Naive thymus-derived CD4-positive, alpha-beta T cell (primary cell): Measurements from ENCODE around the gene ALDH4A1. TPM values are rescaled to one million over a fixed set of nuclear protein-coding genes. Genes with fewer than 3 reads are reported as not detected.

Experiments used
- ATAC-seq: fragments of 150-1000 bp; cut with Tn5 transposase; 2 replicates; pipeline ENCODE4 v1.10.0; 2021; ENCODE audit warnings: mild to moderate bottlenecking, moderate library complexity
- CTCF ChIA-PET: fragments of 350-600 bp; sonication (Branson Sonifier 250); formaldehyde crosslinking; loops from one replicate; lab custom pipeline; 2021; ENCODE audit warnings: antibody characterized with exemption; lab: Charles Lee
- POLR2A ChIA-PET: fragments of 350-600 bp; sonication (Branson Sonifier 250); formaldehyde crosslinking; loops from one replicate; lab custom pipeline; 2021; ENCODE audit warnings: antibody characterized with exemption, inconsistent platforms; lab: Charles Lee
- DNase-seq, 9 donors: peaks; one replicate each; pipeline versions ENCODE4 v3.0.0 to v3.0.0-alpha.2; 2020 to 2022; ENCODE audit warnings: mixed read lengths in 1 of 9
- H3K27ac ChIP-seq: one replicate; pipeline ENCODE4 v1.7.0; 2013; ENCODE audit warnings: mild to moderate bottlenecking, low read depth, low read length, moderate library complexity
- H3K27me3 ChIP-seq, 2 donors: one replicate each; pipeline ENCODE4 v1.7.0; 2013; ENCODE audit warnings: low read length in 2 of 2, mild to moderate bottlenecking in 2 of 2, moderate library complexity in 2 of 2; ENCODE audit not compliant: control insufficient read depth in 2 of 2, insufficient read depth in 2 of 2
- H3K36me3 ChIP-seq, 3 experiments: 1 replicate in 2 of 3; 2 replicates in 1 of 3; pipeline ENCODE4 v1.7.0; 2013; ENCODE audit warnings: low read length in 3 of 3, mild to moderate bottlenecking in 3 of 3, moderate library complexity in 1 of 3; ENCODE audit not compliant: insufficient read depth in 3 of 3, control insufficient read depth in 2 of 3
- H3K4me1 ChIP-seq, 2 donors: one replicate each; pipeline ENCODE4 v1.7.0; 2013; ENCODE audit warnings: low read length in 2 of 2, mild to moderate bottlenecking in 2 of 2, moderate library complexity in 1 of 2; ENCODE audit not compliant: control insufficient read depth in 2 of 2, insufficient read depth in 2 of 2
- H3K4me3 ChIP-seq: 2 replicates; pipeline ENCODE4 v1.7.0; 2013; ENCODE audit warnings: mild to moderate bottlenecking, low read length
- H3K9me3 ChIP-seq, 3 experiments: 1 replicate in 2 of 3; 2 replicates in 1 of 3; pipeline ENCODE4 v1.7.0; 2013; ENCODE audit warnings: low read length in 3 of 3; ENCODE audit not compliant: control insufficient read depth in 2 of 3
- H3K27ac Mint-ChIP-seq, 9 donors: one replicate each; pipeline ENCODE4 v1.8.0; 2020 to 2022; ENCODE audit warnings: mixed read lengths in 9 of 9, mild to moderate bottlenecking in 8 of 9, moderate library complexity in 5 of 9, inconsistent platforms in 2 of 9
- H3K27me3 Mint-ChIP-seq, 5 donors: one replicate each; pipeline ENCODE4 v1.8.0; 2021 to 2022; ENCODE audit warnings: mixed read lengths in 5 of 5, mild to moderate bottlenecking in 1 of 5
- H3K36me3 Mint-ChIP-seq, 5 donors: one replicate each; pipeline ENCODE4 v1.8.0; 2020 to 2022; ENCODE audit warnings: mixed read lengths in 5 of 5, mild to moderate bottlenecking in 3 of 5, inconsistent platforms in 1 of 5
- H3K4me1 Mint-ChIP-seq, 7 donors: one replicate each; pipeline ENCODE4 v1.8.0; 2020 to 2022; ENCODE audit warnings: mixed read lengths in 7 of 7, mild to moderate bottlenecking in 3 of 7, inconsistent platforms in 1 of 7
- H3K4me3 Mint-ChIP-seq, 10 donors: one replicate each; pipeline ENCODE4 v1.8.0; 2020 to 2022; ENCODE audit warnings: mild to moderate bottlenecking in 10 of 10, mixed read lengths in 10 of 10, moderate library complexity in 6 of 10, inconsistent platforms in 2 of 10
- H3K9me3 Mint-ChIP-seq, 11 donors: one replicate each; pipeline ENCODE4 v1.8.0; 2020 to 2022; ENCODE audit warnings: mixed read lengths in 11 of 11, mild to moderate bottlenecking in 4 of 11, inconsistent platforms in 1 of 11, moderate library complexity in 1 of 11
- intact Hi-C, 2 donors: fragments of 100-400 bp; cut with micrococcal nuclease; formaldehyde crosslinking; loops; one replicate each; pipeline ENCODE4 v1.15.1; 2023
- microRNA-seq: library from miRNA; unstranded; fragments of <30 nt; microRNA quantifications from one replicate; pipeline ENCODE4 v1.2.0, GENCODE V29; 2022; ENCODE audit warnings: borderline microRNAs expressed
- polyA plus RNA-seq, 2 donors: library from polyadenylated mRNA; unstranded; fragments of 300-500 nt; fragmentation: Illumina TruSeq; gene quantifications; one replicate each; pipeline ENCODE4 v1.2.3, GENCODE V29; 2021
- total RNA-seq, 6 experiments: library from RNA in 5 of 6; stranded (reverse) in 5 of 6; gene quantifications; 1 replicate in 5 of 6; 2 replicates in 1 of 6; pipeline ENCODE4 v1.2.3 and lab custom pipeline; 2021 to 2026

The ALDH4A1 gene
- total and polyA plus RNA-seq, 7 experiments from 2014 or later, result 0.94 to 3.2 (median 1.4) TPM

GRCh38 chr1:18823438-18823837, 78.9 kb downstream of the ALDH4A1 start:
- Mint-ChIP-seq H3K9me3 (peaks cover 0 to 8% (median 1%) of the 10 kb centered on the region in 11 donors), H3K4me1 (peaks cover 0 to 7% (median 3%) of the 10 kb centered on the region in 7 donors), H3K4me3 (no peak overlapping the region), H3K27ac (no peak overlapping the region), H3K36me3 (no peaks in the 10 kb centered on the region), H3K27me3 (peaks cover 22 to 45% (median 32%) of the 10 kb centered on the region in 5 donors)
- Histone ChIP-seq H3K4me1 (peaks cover 0 to 4% of the 10 kb centered on the region in 2 donors), H3K27me3 (no peaks in the 10 kb centered on the region), H3K9me3 (no peaks in the 10 kb centered on the region), H3K27ac (no peak overlapping the region), H3K4me3 (no peak overlapping the region), H3K36me3 (no peaks in the 10 kb centered on the region)
- ATAC-seq (no peak), DNase-seq (no peak)
- intact Hi-C loops, result no loop called here
- ChIA-PET CTCF (interaction anchor here (3.0 kb wide), 1 partner anchor 226 kb away, joined by 14 read pairs; no protein-coding TSS in a partner anchor), POLR2A (no interaction called here)

Small RNA genes lying within 50 kb of the gene (microRNA-seq; reads per million reads assigned to microRNA genes)
- gene MIR1290 (not detected), gene MIR4695 (not detected)

Other genes starting within 250 kb of the ALDH4A1 start
- gene TAS1R2, start 42.9 kb downstream of the ALDH4A1 start, total RNA-seq, result not detected
- gene TAS1R2, start 42.9 kb downstream of the ALDH4A1 start, polyA plus RNA-seq, result not detected
- 10 to 100 TPM; 20.5 to 57.1 (median 28.2) TPM for gene IFFO2, start 54.1 kb upstream of the ALDH4A1 start, total RNA-seq
- 1 to 10 TPM; 1.1 to 2.7 TPM for gene IFFO2, start 54.1 kb upstream of the ALDH4A1 start, polyA plus RNA-seq